HG02642 (cell line): Measurements from ENCODE around the gene PHRF1.

Experiments used
- ATAC-seq: cut with Tn5 transposase; IDR thresholded peaks from one replicate; pipeline ENCODE4 v1.9.1; 2021; ENCODE audit warnings: mild to moderate bottlenecking; ENCODE audit not compliant: unreplicated experiment, poor library complexity

The PHRF1 gene

GRCh38 chr11:575996-576768 lies at the start of gene PHRF1:
Gene PHRF1, plus strand, starts transcription at chr11:576470. Its CDS starts 5,043 bp downstream, at chr11:581513.
- peak; percentile 87 for ATAC-seq

- no peak for ATAC-seq
Observed at GRCh38 chr11:528166-528814, 48.0 kb upstream of the PHRF1 start.

GRCh38 chr11:528815-529727 lies 47.2 kb upstream of the PHRF1 start:
- no peak for ATAC-seq

GRCh38 chr11:529728-530411 lies 46.4 kb upstream of the PHRF1 start:
- ATAC-seq = no peak

- ATAC-seq = no peak
Observed at GRCh38 chr11:530960-531831, 45.1 kb upstream of the PHRF1 start.

- ATAC-seq = no peak
Observed at GRCh38 chr11:531919-532526, 44.2 kb upstream of the PHRF1 start.

- ATAC-seq = no peak
Observed at GRCh38 chr11:532527-532985, 43.7 kb upstream of the PHRF1 start.

GRCh38 chr11:532986-533585 lies 43.2 kb upstream of the PHRF1 start:
- no peak for ATAC-seq

GRCh38 chr11:533586-534395 lies 42.5 kb upstream of the PHRF1 start:
- ATAC-seq = no peak

- peak; percentile 3 for ATAC-seq
Observed at GRCh38 chr11:534396-535209, 41.7 kb upstream of the PHRF1 start.

- ATAC-seq = no peak
Observed at GRCh38 chr11:535210-535518, 41.1 kb upstream of the PHRF1 start.

- ATAC-seq = peak; percentile 73
Observed at GRCh38 chr11:535519-536454, 40.5 kb upstream of the PHRF1 start, which contains the start of gene HRAS. Gene HRAS, minus strand, starts transcription at chr11:535576.

- ATAC-seq = peak; percentile 51
Observed at GRCh38 chr11:536841-537621, 39.2 kb upstream of the PHRF1 start, which contains the start of gene LRRC56. Gene LRRC56, plus strand, starts transcription at chr11:537527. Its CDS starts 3,158 bp downstream, at chr11:540685.

GRCh38 chr11:537622-538430 lies 38.4 kb upstream of the PHRF1 start:
- ATAC-seq = no peak
